ENCODE data around the gene OTOGL. TPM values are rescaled to one million over a fixed set of nuclear protein-coding genes. Genes with fewer than 3 reads are reported as not detected.

Gene OTOGL
- total and polyA plus RNA-seq, 10 donors, result 0.09 to 0.88 (median 0.23) TPM; not detected in 1

- no peak for TF ChIP-seq CTCF (IDR thresholded peaks at IDR 0.05 in 8 of 11, conservative IDR thresholded peaks at IDR 0.05 in 3 of 11)
- no peak for TF ChIP-seq POLR2A (IDR thresholded peaks at IDR 0.05)
- no peak for TF ChIP-seq POLR2AphosphoS5 (IDR thresholded peaks at IDR 0.05)
- DNase-seq, result no peak
- Histone ChIP-seq H3K4me1 (no peaks in the 10 kb centered on the region), H3K27me3 (replicated peaks in 1 of 7) (no peaks in the 10 kb centered on the region), H3K9me3 (no peaks in the 10 kb centered on the region), H3K4me3 (no peak overlapping the region), H3K36me3 (no peaks in the 10 kb centered on the region), H3K27ac (no peak overlapping the region)
- intact Hi-C loops (cut with DNase I; ENCODE audit: low total_unique reads), result no loop called here
Measured at GRCh38 chr12:80056845-80057244, 42.5 kb upstream of the OTOGL start.

- no peak for DNase-seq
- Histone ChIP-seq H3K27me3 (replicated peaks in 1 of 7) (no peaks in the 10 kb centered on the region), H3K36me3 (no peaks in the 10 kb centered on the region), H3K4me1 (no peaks in the 10 kb centered on the region), H3K9me3 (no peaks in the 10 kb centered on the region), H3K27ac (no peak overlapping the region), H3K4me3 (no peak overlapping the region)
- 72 to 95% (median 80%) methylated on average over 2 of the region's 2 CpGs for WGBS, 5 donors
- no peak for TF ChIP-seq CTCF (IDR thresholded peaks at IDR 0.05 in 8 of 11, conservative IDR thresholded peaks at IDR 0.05 in 3 of 11)
- intact Hi-C loops (cut with DNase I; ENCODE audit: low total_unique reads), result no loop called here
Measured at GRCh38 chr12:80058586-80058985, 40.8 kb upstream of the OTOGL start.

- Histone ChIP-seq H3K27me3 (replicated peaks in 1 of 7) (no peaks in the 10 kb centered on the region), H3K9me3 (no peaks in the 10 kb centered on the region), H3K27ac (no peak overlapping the region), H3K4me1 (no peaks in the 10 kb centered on the region), H3K36me3 (no peaks in the 10 kb centered on the region), H3K4me3 (no peak overlapping the region)
- TF ChIP-seq CTCF (IDR thresholded peaks at IDR 0.05 in 8 of 11, conservative IDR thresholded peaks at IDR 0.05 in 3 of 11), result no peak
- no peak for TF ChIP-seq POLR2AphosphoS5 (IDR thresholded peaks at IDR 0.05)
- no peak for TF ChIP-seq POLR2A (IDR thresholded peaks at IDR 0.05)
- WGBS, 5 donors, result 85 to 95% (median 93%) methylated on average over 1 of the region's 1 CpG
- intact Hi-C loops (cut with DNase I; ENCODE audit: low total_unique reads), result no loop called here
- no peak for DNase-seq
Measured at GRCh38 chr12:80059102-80059501, 40.2 kb upstream of the OTOGL start.

GRCh38 chr12:80059875-80060274 lies 39.5 kb upstream of the OTOGL start:
- Histone ChIP-seq H3K36me3 (no peaks in the 10 kb centered on the region), H3K9me3 (no peaks in the 10 kb centered on the region), H3K27me3 (replicated peaks in 1 of 7) (no peaks in the 10 kb centered on the region), H3K4me3 (no peak overlapping the region), H3K4me1 (no peaks in the 10 kb centered on the region), H3K27ac (no peak overlapping the region)
- WGBS, 5 donors, result 69 to 93% (median 85%) methylated on average over 2 of the region's 2 CpGs
- TF ChIP-seq POLR2AphosphoS5 (IDR thresholded peaks at IDR 0.05), result no peak
- no peak for DNase-seq
- intact Hi-C loops (cut with DNase I; ENCODE audit: low total_unique reads), result no loop called here

GRCh38 chr12:80064269-80064668 lies 35.1 kb upstream of the OTOGL start:
- Histone ChIP-seq H3K9me3 (no peaks in the 10 kb centered on the region), H3K27me3 (replicated peaks in 1 of 7) (no peaks in the 10 kb centered on the region), H3K4me1 (no peaks in the 10 kb centered on the region), H3K27ac (no peak overlapping the region), H3K4me3 (no peak overlapping the region), H3K36me3 (no peaks in the 10 kb centered on the region)
- DNase-seq, result no peak
- TF ChIP-seq CTCF (IDR thresholded peaks at IDR 0.05 in 8 of 11, conservative IDR thresholded peaks at IDR 0.05 in 3 of 11) (no peak), POLR2A (IDR thresholded peaks at IDR 0.05) (no peak), POLR2AphosphoS5 (IDR thresholded peaks at IDR 0.05) (no peak)
- WGBS, 5 donors, result 78 to 91% (median 88%) methylated on average over 3 of the region's 3 CpGs
- intact Hi-C loops (cut with DNase I; ENCODE audit: low total_unique reads), result no loop called here
